H1 (cell line): ENCODE data around the gene POTEF. TPM values are rescaled to one million over a fixed set of nuclear protein-coding genes. Genes with fewer than 3 reads are reported as not detected.

ENCODE experiments used
- CTCF ChIA-PET: fragments of 300-600 bp; sonication (Branson Sonifier 250); formaldehyde crosslinking; loops from one replicate; lab custom pipeline; 2021; ENCODE audit not compliant: partially characterized antibody; lab: Charles Lee
- POLR2A ChIA-PET: fragments of 300-600 bp; sonication (Branson Sonifier 250); formaldehyde crosslinking; loops from one replicate; lab custom pipeline; 2021; ENCODE audit warnings: inconsistent platforms; ENCODE audit not compliant: partially characterized antibody; lab: Charles Lee
- DNase-seq, 2 experiments: peaks; one replicate each; pipeline versions ENCODE4 v3.0.0 to v3.0.0-alpha.2; 2010 to 2022; ENCODE audit warnings: low spot score in 2 of 2, low read depth in 1 of 2, mixed read lengths in 1 of 2
- FAIRE-seq: peaks from 2 replicates; lab custom pipeline; 2011; peaks lifted over from hg19 to GRCh38; lab: Jason Lieb, UNC
- H2AFZ ChIP-seq: 2 replicates; pipeline ENCODE4 v1.8.1; 2012; ENCODE audit warnings: low read length, inconsistent platforms
- H2AK5ac ChIP-seq: 2 replicates; pipeline ENCODE4 v1.6.1; 2013; ENCODE audit warnings: low read depth, low read length
- H2BK120ac ChIP-seq: replicated peaks from 2 replicates; pipeline ENCODE3; 2013; ENCODE audit warnings: low read depth, low read length, inconsistent platforms
- H2BK12ac ChIP-seq: 2 replicates; pipeline ENCODE4 v1.6.1; 2013; ENCODE audit warnings: low read depth, low read length
- H2BK15ac ChIP-seq: 2 replicates; pipeline ENCODE4 v1.6.1; 2013; ENCODE audit warnings: low read length
- H2BK20ac ChIP-seq: 2 replicates; pipeline ENCODE4 v1.6.1; 2013; ENCODE audit warnings: low read length
- H2BK5ac ChIP-seq: 2 replicates; pipeline ENCODE4 v1.6.1; 2013; ENCODE audit warnings: low read depth, low read length
- H3K14ac ChIP-seq: 2 replicates; pipeline ENCODE4 v1.6.1; 2013; ENCODE audit warnings: inconsistent platforms; ENCODE audit not compliant: insufficient read length
- H3K18ac ChIP-seq: 2 replicates; pipeline ENCODE4 v1.6.1; 2013; ENCODE audit warnings: low read length; ENCODE audit errors: extremely low read depth
- H3K23ac ChIP-seq: 2 replicates; pipeline ENCODE4 v1.6.1; 2013; ENCODE audit warnings: inconsistent platforms; ENCODE audit not compliant: insufficient read length
- H3K23me2 ChIP-seq: 2 replicates; pipeline ENCODE4 v1.6.1; 2013; ENCODE audit warnings: low read depth, low read length
- H3K27ac ChIP-seq: 2 replicates; pipeline ENCODE4 v1.6.1; 2011; ENCODE audit warnings: low read depth, low read length, inconsistent platforms
- H3K27me3 ChIP-seq, 4 experiments: replicated peaks in 1 of 4; 1 replicate in 1 of 4; 2 replicates in 3 of 4; pipeline versions ENCODE4 v1.6.1 to v1.8.1; 2011 to 2013; ENCODE audit warnings: low read length in 3 of 4, mild to moderate bottlenecking in 3 of 4, inconsistent platforms in 2 of 4, mixed read lengths in 2 of 4, moderate library complexity in 1 of 4; ENCODE audit not compliant: control insufficient read depth in 3 of 4, insufficient read depth in 3 of 4; ENCODE audit errors: extremely low read depth in 1 of 4
- H3K36me3 ChIP-seq, 4 experiments: 2 replicates each; pipeline versions ENCODE4 v1.6.1 to v1.8.1; 2011 to 2013; ENCODE audit warnings: mild to moderate bottlenecking in 4 of 4, low read length in 3 of 4, moderate library complexity in 2 of 4, control low read depth in 1 of 4, inconsistent platforms in 1 of 4; ENCODE audit not compliant: insufficient read depth in 4 of 4, control insufficient read depth in 2 of 4
- H3K4ac ChIP-seq: replicated peaks from 2 replicates; pipeline ENCODE3; 2013; ENCODE audit warnings: low read length, low read depth, mixed read lengths, inconsistent platforms; ENCODE audit not compliant: insufficient read length
- H3K4me1 ChIP-seq, 4 experiments: replicated peaks in 1 of 4; 1 replicate in 1 of 4; 2 replicates in 3 of 4; pipeline versions ENCODE4 v1.6.1 to v1.8.1; 2011 to 2013; ENCODE audit warnings: low read length in 3 of 4, inconsistent platforms in 2 of 4, mixed read lengths in 1 of 4; ENCODE audit not compliant: insufficient read depth in 4 of 4, control insufficient read depth in 3 of 4
- H3K4me2 ChIP-seq, 2 experiments: 2 replicates each; pipeline versions ENCODE4 v1.6.1 to v1.8.1; 2011 to 2013; ENCODE audit warnings: low read depth in 2 of 2, low read length in 2 of 2, control low read depth in 1 of 2, inconsistent platforms in 1 of 2, mild to moderate bottlenecking in 1 of 2; ENCODE audit not compliant: insufficient read depth in 1 of 2
- H3K4me3 ChIP-seq, 4 experiments: fragments of 200-600, 300-600 bp in 1 of 4; sonication (generic), shearing (Covaris generic), sonication (Bioruptor Twin) in 1 of 4; 2 replicates each; pipeline versions ENCODE4 v1.5.1 to v1.8.1; 2011 to 2016; ENCODE audit warnings: low read length in 4 of 4, low read depth in 3 of 4, control low read depth in 2 of 4, inconsistent platforms in 2 of 4, mild to moderate bottlenecking in 2 of 4, mixed read lengths in 1 of 4, moderate library complexity in 1 of 4; ENCODE audit not compliant: insufficient read depth in 2 of 4; ENCODE audit errors: extremely low read depth in 1 of 4
- H3K56ac ChIP-seq: replicated peaks from 2 replicates; pipeline ENCODE3; 2013; ENCODE audit warnings: low read depth, mild to moderate bottlenecking, mixed read lengths, low read length, inconsistent platforms; ENCODE audit not compliant: insufficient read length
- H3K79me1 ChIP-seq: 2 replicates; pipeline ENCODE4 v1.6.1; 2013; ENCODE audit warnings: low read depth, low read length, control low read depth
- H3K79me2 ChIP-seq, 2 experiments: 2 replicates each; pipeline versions ENCODE4 v1.6.1 to v1.8.1; 2012 to 2013; ENCODE audit warnings: low read length in 2 of 2, mild to moderate bottlenecking in 2 of 2, inconsistent platforms in 1 of 2; ENCODE audit not compliant: insufficient read depth in 2 of 2, control insufficient read depth in 1 of 2
- H3K9ac ChIP-seq, 4 experiments: replicated peaks in 1 of 4; 1 replicate in 1 of 4; 2 replicates in 3 of 4; pipeline versions ENCODE4 v1.6.1 to v1.8.1; 2011 to 2013; ENCODE audit warnings: low read depth in 3 of 4, low read length in 3 of 4, control low read depth in 2 of 4, mild to moderate bottlenecking in 2 of 4, moderate library complexity in 2 of 4, inconsistent platforms in 1 of 4; ENCODE audit errors: extremely low read depth in 1 of 4
- H3K9me3 ChIP-seq, 2 experiments: 2 replicates each; pipeline versions ENCODE4 v1.6.1 to v1.8.1; 2012 to 2013; ENCODE audit warnings: mild to moderate bottlenecking in 2 of 2, moderate library complexity in 2 of 2, control low read depth in 1 of 2, inconsistent platforms in 1 of 2, low read depth in 1 of 2, low read length in 1 of 2, mixed read lengths in 1 of 2; ENCODE audit not compliant: insufficient read depth in 2 of 2
- H4K20me1 ChIP-seq, 2 experiments: replicated peaks in 1 of 2; 2 replicates each; pipeline versions ENCODE3 to v1.8.1; 2011 to 2013; ENCODE audit warnings: inconsistent platforms in 2 of 2, low read length in 2 of 2, mild to moderate bottlenecking in 1 of 2; ENCODE audit not compliant: insufficient read depth in 2 of 2, control insufficient read depth in 1 of 2
- H4K5ac ChIP-seq: 2 replicates; pipeline ENCODE4 v1.6.1; 2013; ENCODE audit warnings: low read length, low read depth, mixed read lengths, inconsistent platforms; ENCODE audit not compliant: insufficient read length
- H4K8ac ChIP-seq: 2 replicates; pipeline ENCODE4 v1.8.0; 2013; ENCODE audit warnings: mild to moderate bottlenecking, moderate library complexity, low read length, inconsistent platforms; ENCODE audit not compliant: insufficient read depth; ENCODE audit errors: extremely low read depth
- H4K91ac ChIP-seq: replicated peaks from 2 replicates; pipeline ENCODE3; 2013; ENCODE audit warnings: low read length, mixed read lengths, inconsistent platforms; ENCODE audit not compliant: insufficient read length
- CHD1 ChIP-seq: IDR thresholded peaks from 2 replicates; pipeline ENCODE4 v1.6.1; 2012; ENCODE audit warnings: low read depth, low read length, improper control_type of control experiment
- CTBP2 ChIP-seq: IDR thresholded peaks from 2 replicates; pipeline ENCODE4 v1.7.0; 2011; ENCODE audit warnings: borderline replicate concordance, mild to moderate bottlenecking, moderate library complexity, mixed read lengths, low read length; ENCODE audit not compliant: insufficient read depth, insufficient read length
- FOSL1 ChIP-seq: IDR thresholded peaks from 2 replicates; pipeline ENCODE4 v1.6.1; 2011; ENCODE audit warnings: mild to moderate bottlenecking, low read depth, low read length, moderate library complexity; ENCODE audit not compliant: insufficient read depth
- GABPA ChIP-seq: IDR thresholded peaks from 2 replicates; pipeline ENCODE4 v1.6.1; 2011; ENCODE audit warnings: mild to moderate bottlenecking, low read length, moderate library complexity, borderline replicate concordance; ENCODE audit not compliant: insufficient read depth
- GTF2F1 ChIP-seq: IDR thresholded peaks from 2 replicates; pipeline ENCODE4 v1.6.1; 2012; ENCODE audit warnings: low read depth, low read length, improper control_type of control experiment, borderline replicate concordance
- HDAC2 ChIP-seq, 2 experiments: fragments of 300-600 bp in 1 of 2; sonication (generic) in 1 of 2; IDR thresholded peaks; 2 replicates each; pipeline ENCODE4 v1.6.1; 2011 to 2012; ENCODE audit warnings: low read depth in 2 of 2, low read length in 2 of 2, mild to moderate bottlenecking in 2 of 2, moderate library complexity in 2 of 2, borderline replicate concordance in 1 of 2, inconsistent platforms in 1 of 2
- SIN3A ChIP-seq, 2 experiments: IDR thresholded peaks in 1 of 2; conservative IDR thresholded peaks in 1 of 2; 2 replicates each; pipeline ENCODE4 v1.6.1; 2011 to 2012; ENCODE audit warnings: low read length in 2 of 2, improper control_type of control experiment in 1 of 2, low read depth in 1 of 2, mild to moderate bottlenecking in 1 of 2
- SP1 ChIP-seq: IDR thresholded peaks from 2 replicates; pipeline ENCODE4 v1.6.1; 2011; ENCODE audit warnings: low read depth, low read length
- WGBS, 2 experiments: shearing (Covaris generic) in 1 of 2; methylation state at CpG; one replicate each; pipeline versions ENCODE4 v1.1.6 to v1.1.7; 2013 to 2015; ENCODE audit warnings: low lambda C conversion rate in 2 of 2, mixed read lengths in 2 of 2, inconsistent platforms in 1 of 2, low coverage in 1 of 2, missing lambda C conversion rate in 1 of 2; ENCODE audit not compliant: insufficient replicate concordance in 2 of 2, insufficient coverage in 1 of 2, insufficient read length in 1 of 2; ENCODE audit errors: extremely low coverage in 1 of 2, missing lambda C conversion rate in 1 of 2; 5-methylcytosine and 5-hydroxymethylcytosine counted together
- polyA plus RNA-seq, 7 experiments: library from polyadenylated mRNA; depleted of rRNA in 3 of 7; stranded (reverse) in 5 of 7; unstranded in 2 of 7; fragments of >200 nt in 5 of 7; fragments of 200-250 nt in 2 of 7; gene quantifications; 1 replicate in 5 of 7; 2 replicates in 1 of 7; 4 replicates in 1 of 7; pipeline versions ENCODE4 v1.2.1 to v1.2.3, GENCODE V29; 2011 to 2013; ENCODE audit warnings: missing spikeins in 2 of 7, mixed read lengths in 2 of 7
- total RNA-seq: library from RNA; stranded (reverse); fragmentation: NEBNext Ultra II Directional; extraction: Animal tissue kit (Norgen Biotek cat#: 25700); gene quantifications from 2 replicates; pipeline ENCODE4 v1.2.1, GENCODE V29; 2021

The POTEF gene
- total and polyA plus RNA-seq, 2 of the 8 experiments (the other 6 are each of a cell fraction or from before 2014, with no cell fraction given): 0.24 to 0.36 TPM

DNA sequence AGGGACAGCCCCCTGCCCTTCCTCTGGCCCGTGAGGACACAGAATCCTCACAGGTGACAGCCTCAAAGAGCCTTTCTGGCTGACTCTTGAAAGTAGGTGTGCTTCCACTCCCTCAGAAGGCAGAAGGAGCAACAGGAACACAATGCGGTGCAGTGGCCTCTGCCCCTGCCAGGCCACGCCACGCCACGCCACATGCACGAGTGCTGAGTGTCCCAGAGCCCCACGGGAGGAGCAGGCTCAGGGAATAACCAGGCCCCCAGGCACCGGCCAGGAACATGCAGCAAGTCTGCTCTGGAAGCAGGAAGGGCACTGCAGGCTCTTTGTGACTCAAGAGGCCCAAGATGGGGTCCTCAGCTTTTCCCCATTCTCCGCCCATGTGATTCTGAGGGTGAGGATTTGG lies 33.9 kb upstream of the POTEF start:
- Histone ChIP-seq H3K23me2 (no peaks in the 10 kb centered on the region), H3K23ac (no peak overlapping the region), H2BK120ac (no peak overlapping the region), H3K18ac (no peak overlapping the region), H2BK5ac (no peak overlapping the region), H3K79me1 (no peaks in the 10 kb centered on the region), H2AK5ac (no peak overlapping the region), H3K36me3 (peaks cover 6 to 36% (median 23%) of the 10 kb centered on the region in 4 experiments), H2AFZ (no peak overlapping the region), H2BK15ac (no peak overlapping the region), H3K4me2 (no peak overlapping the region), H2BK12ac (no peak overlapping the region), H3K4ac (no peak overlapping the region), H3K9ac (no peak overlapping the region), H4K20me1 (no peaks in the 10 kb centered on the region), H3K4me1 (no peaks in the 10 kb centered on the region), H3K14ac (no peak overlapping the region), H4K91ac (no peak overlapping the region), H3K27me3 (no peaks in the 10 kb centered on the region), H4K8ac (no peak overlapping the region), H3K9me3 (no peaks in the 10 kb centered on the region), H3K27ac (no peak overlapping the region), H2BK20ac (no peak overlapping the region), H3K79me2 (no peaks in the 10 kb centered on the region), H4K5ac (no peak overlapping the region), H3K56ac (no peak overlapping the region), H3K4me3 (no peak overlapping the region)
- CTCF ChIA-PET: interaction anchor here (1.2 kb wide), 1 partner anchor 18 kb away, joined by 3 read pairs; the partner anchor contains the start of gene SMPD4
- TF ChIP-seq GTF2F1 (no peak), FOSL1 (no peak), CHD1 (no peak), HDAC2 (IDR thresholded peaks at IDR 0.05; ENCODE audit: borderline replicate concordance in 1 of 2, low read depth in 2 of 2, low read length in 2 of 2) (no peak), SIN3A (conservative IDR thresholded peaks at IDR 0.05 in 1 of 2, IDR thresholded peaks at IDR 0.05 in 1 of 2; ENCODE audit: low read depth in 1 of 2, low read length in 2 of 2) (no peak), SP1 (no peak), CTBP2 (no peak), GABPA (no peak)
- POLR2A ChIA-PET: no interaction called here
- DNase-seq: no peak
- FAIRE-seq: no peak
- 93% methylated on average over 9 of the region's 9 CpGs; no CpG with 5 or more reads in 1 of the 2 experiments for WGBS, 2 experiments
